Trophoblast cell (in vitro differentiated cells and primary cell): ENCODE data around the gene SQSTM1.
"Not testable (repeated sequence)": the region's sequence is repeated elsewhere in the genome, so short reads cannot be mapped to it uniquely, and the experiment has no call there.

Experiments
- DNase-seq, 2 donors: peaks; one replicate each; pipeline ENCODE4 v3.0.0-alpha.2; 2016
- H2AFZ ChIP-seq: 2 replicates; pipeline ENCODE4 v1.6.1; 2013; ENCODE audit warnings: low read length, moderate library complexity, mild to moderate bottlenecking; ENCODE audit not compliant: insufficient read depth, poor library complexity
- H2AK5ac ChIP-seq: 2 replicates; pipeline ENCODE4 v1.6.1; 2013; ENCODE audit warnings: mild to moderate bottlenecking, low read length
- H2BK120ac ChIP-seq: 2 replicates; pipeline ENCODE4 v1.6.1; 2013; ENCODE audit warnings: low read length, mild to moderate bottlenecking, moderate library complexity; ENCODE audit not compliant: insufficient read depth, poor library complexity
- H2BK12ac ChIP-seq: 2 replicates; pipeline ENCODE4 v1.6.1; 2013; ENCODE audit warnings: mild to moderate bottlenecking, low read length, moderate library complexity
- H2BK5ac ChIP-seq: 2 replicates; pipeline ENCODE4 v1.6.1; 2013; ENCODE audit warnings: low read length, low read depth, moderate library complexity, mild to moderate bottlenecking; ENCODE audit not compliant: poor library complexity
- H3K14ac ChIP-seq: 2 replicates; pipeline ENCODE4 v1.6.1; 2013; ENCODE audit warnings: mild to moderate bottlenecking, low read length
- H3K18ac ChIP-seq: 2 replicates; pipeline ENCODE4 v1.6.1; 2013; ENCODE audit warnings: mild to moderate bottlenecking, low read length
- H3K23ac ChIP-seq: 2 replicates; pipeline ENCODE4 v1.6.1; 2013; ENCODE audit warnings: low read length
- H3K27ac ChIP-seq: 2 replicates; pipeline ENCODE4 v1.5.1; 2013; ENCODE audit warnings: low read depth, mild to moderate bottlenecking, inconsistent platforms, low read length, moderate library complexity
- H3K27me3 ChIP-seq: 2 replicates; pipeline ENCODE4 v1.6.1; 2013; ENCODE audit warnings: inconsistent platforms, mild to moderate bottlenecking, low read length, moderate library complexity; ENCODE audit not compliant: insufficient read depth
- H3K36me3 ChIP-seq, 2 experiments: 1 replicate in 1 of 2; 2 replicates in 1 of 2; pipeline ENCODE4 v1.6.1; 2013; ENCODE audit warnings: low read length in 2 of 2, mild to moderate bottlenecking in 2 of 2, moderate library complexity in 1 of 2; ENCODE audit not compliant: insufficient read depth in 2 of 2, control insufficient read depth in 1 of 2
- H3K4ac ChIP-seq: 2 replicates; pipeline ENCODE4 v1.6.1; 2013; ENCODE audit warnings: low read depth, mild to moderate bottlenecking, low read length, moderate library complexity
- H3K4me1 ChIP-seq, 2 experiments: 1 replicate in 1 of 2; 2 replicates in 1 of 2; pipeline ENCODE4 v1.6.1; 2013; ENCODE audit warnings: low read length in 2 of 2, mild to moderate bottlenecking in 2 of 2, moderate library complexity in 1 of 2; ENCODE audit not compliant: insufficient read depth in 2 of 2, control insufficient read depth in 1 of 2
- H3K4me2 ChIP-seq: 2 replicates; pipeline ENCODE4 v1.6.1; 2013; ENCODE audit warnings: inconsistent platforms, mild to moderate bottlenecking, low read length, moderate library complexity
- H3K4me3 ChIP-seq: 2 replicates; pipeline ENCODE4 v1.5.1; 2013; ENCODE audit warnings: mild to moderate bottlenecking, low read depth, low read length, inconsistent platforms
- H3K79me1 ChIP-seq: one replicate; pipeline ENCODE4 v1.6.1; 2013; ENCODE audit warnings: low read length
- H3K79me2 ChIP-seq: 2 replicates; pipeline ENCODE4 v1.6.1; 2013; ENCODE audit warnings: low read length, mild to moderate bottlenecking; ENCODE audit not compliant: control insufficient read depth, insufficient read depth, poor library complexity
- H3K9ac ChIP-seq: 2 replicates; pipeline ENCODE4 v1.6.1; 2013; ENCODE audit warnings: mild to moderate bottlenecking, low read length
- H3K9me3 ChIP-seq: 2 replicates; pipeline ENCODE4 v1.6.1; 2013; ENCODE audit warnings: low read depth, mild to moderate bottlenecking, control low read depth, inconsistent platforms, low read length; ENCODE audit not compliant: insufficient read depth
- H4K12ac ChIP-seq: 2 replicates; pipeline ENCODE4 v1.6.1; 2013; ENCODE audit warnings: low read depth, mild to moderate bottlenecking, low read length, moderate library complexity
- H4K8ac ChIP-seq: 2 replicates; pipeline ENCODE4 v1.6.1; 2013; ENCODE audit warnings: low read depth, mild to moderate bottlenecking, low read length, moderate library complexity
- H4K91ac ChIP-seq: one replicate; pipeline ENCODE4 v1.6.1; 2013; ENCODE audit warnings: low read depth, mild to moderate bottlenecking, low read length, moderate library complexity
- WGBS: extraction: QIAGEN DNeasy Blood & Tissue Kit; methylation state at CpG from one replicate; pipeline ENCODE4 v1.1.7; 2013; ENCODE audit warnings: missing lambda C conversion rate; ENCODE audit not compliant: insufficient read length, insufficient coverage; ENCODE audit errors: extremely low coverage; 5-methylcytosine and 5-hydroxymethylcytosine counted together

The SQSTM1 gene

DNA sequence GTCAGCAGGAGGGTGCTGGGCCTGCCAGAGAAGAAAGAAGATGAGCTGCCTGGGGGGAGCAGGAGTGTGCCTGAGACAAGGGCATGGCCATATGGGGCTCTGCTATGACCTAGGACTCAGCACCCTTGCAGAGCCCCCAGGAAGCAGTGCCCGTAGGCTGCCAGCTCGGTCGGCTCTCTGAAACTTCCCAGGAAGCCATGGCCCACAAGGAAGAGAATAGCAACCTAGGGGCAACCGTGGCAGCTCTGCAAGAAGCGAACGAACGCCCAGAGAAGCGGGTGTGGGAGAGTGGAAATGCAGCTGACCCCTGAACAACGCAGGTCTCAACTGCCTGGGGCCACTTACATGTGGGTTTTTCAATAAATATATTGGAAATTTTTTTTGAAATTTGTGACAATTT is 37.6 kb upstream of the SQSTM1 start:
- H3K18ac ChIP-seq, result no peak overlapping the region
- no CpG with 5 or more reads among the region's 9 CpGs for WGBS
- no peak overlapping the region for H3K14ac ChIP-seq
- no peak overlapping the region for H3K4ac ChIP-seq
- DNase-seq, result no peak
- peaks cover 7 to 12% of the 10 kb centered on the region in 2 experiments for H3K4me1 ChIP-seq
- no peak overlapping the region for H2AFZ ChIP-seq
- peaks cover 7 to 12% of the 10 kb centered on the region in 2 experiments for H3K36me3 ChIP-seq
- no peaks in the 10 kb centered on the region for H3K27me3 ChIP-seq
- H3K27ac ChIP-seq, result no peak overlapping the region
- no peak overlapping the region for H4K8ac ChIP-seq
- H3K4me3 ChIP-seq, result no peak overlapping the region
- no peak overlapping the region for H2BK12ac ChIP-seq
- H3K79me1 ChIP-seq, result no peaks in the 10 kb centered on the region
- no peak overlapping the region for H4K91ac ChIP-seq
- no peak overlapping the region for H3K23ac ChIP-seq
- H3K9me3 ChIP-seq, result no peaks in the 10 kb centered on the region
- H2BK5ac ChIP-seq, result no peak overlapping the region
- no peak overlapping the region for H2BK120ac ChIP-seq
- no peak overlapping the region for H3K9ac ChIP-seq
- H4K12ac ChIP-seq, result no peak overlapping the region
- no peak overlapping the region for H3K4me2 ChIP-seq
- no peak overlapping the region for H2AK5ac ChIP-seq
- H3K79me2 ChIP-seq, result no peaks in the 10 kb centered on the region

DNA sequence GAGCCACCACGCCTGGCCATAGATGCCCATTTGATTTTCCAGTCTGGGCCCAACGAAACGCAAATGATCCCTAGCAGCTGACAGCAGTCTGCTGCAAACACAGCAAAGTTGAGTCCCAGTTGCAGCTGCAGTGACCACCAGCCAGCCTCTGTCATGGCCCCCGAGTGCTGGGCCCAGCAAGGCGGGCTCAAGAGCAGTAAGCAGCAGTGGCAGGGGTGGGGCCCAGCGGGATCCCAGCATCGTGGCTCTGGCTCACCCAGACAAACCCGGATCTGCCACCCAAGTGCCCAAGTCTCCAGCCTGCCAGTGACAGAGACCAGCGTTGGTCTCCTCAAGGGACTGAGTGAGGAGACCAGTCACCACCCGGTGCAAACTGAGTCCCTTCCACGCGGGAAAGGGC is 33.8 kb upstream of the SQSTM1 start:
- H3K9me3 ChIP-seq, result no peaks in the 10 kb centered on the region
- H3K36me3 ChIP-seq, result no peaks in the 10 kb centered on the region
- H4K91ac ChIP-seq, result no peak overlapping the region
- no peak overlapping the region for H4K12ac ChIP-seq
- H2AK5ac ChIP-seq, result no peak overlapping the region
- H3K4ac ChIP-seq, result no peak overlapping the region
- H3K4me2 ChIP-seq, result no peak overlapping the region
- H3K4me1 ChIP-seq, result peaks cover 4 to 6% of the 10 kb centered on the region in 2 experiments
- no peak overlapping the region for H3K27ac ChIP-seq
- H3K9ac ChIP-seq, result no peak overlapping the region
- no peak overlapping the region for H3K4me3 ChIP-seq
- H2BK5ac ChIP-seq, result no peak overlapping the region
- no peak overlapping the region for H3K18ac ChIP-seq
- no peak overlapping the region for H3K14ac ChIP-seq
- DNase-seq, result no peak
- H2AFZ ChIP-seq, result no peak overlapping the region
- H4K8ac ChIP-seq, result no peak overlapping the region
- no peaks in the 10 kb centered on the region for H3K79me1 ChIP-seq
- H2BK120ac ChIP-seq, result no peak overlapping the region
- WGBS, result no CpG with 5 or more reads among the region's 12 CpGs
- H3K23ac ChIP-seq, result no peak overlapping the region
- H3K27me3 ChIP-seq, result no peaks in the 10 kb centered on the region
- no peaks in the 10 kb centered on the region for H3K79me2 ChIP-seq
- H2BK12ac ChIP-seq, result no peak overlapping the region

GRCh38 chr5:179788193-179788854 is 32.4 kb upstream of the SQSTM1 start:
- WGBS, result no CpG with 5 or more reads among the region's 7 CpGs
- H2BK12ac ChIP-seq, result no peak overlapping the region

DNA sequence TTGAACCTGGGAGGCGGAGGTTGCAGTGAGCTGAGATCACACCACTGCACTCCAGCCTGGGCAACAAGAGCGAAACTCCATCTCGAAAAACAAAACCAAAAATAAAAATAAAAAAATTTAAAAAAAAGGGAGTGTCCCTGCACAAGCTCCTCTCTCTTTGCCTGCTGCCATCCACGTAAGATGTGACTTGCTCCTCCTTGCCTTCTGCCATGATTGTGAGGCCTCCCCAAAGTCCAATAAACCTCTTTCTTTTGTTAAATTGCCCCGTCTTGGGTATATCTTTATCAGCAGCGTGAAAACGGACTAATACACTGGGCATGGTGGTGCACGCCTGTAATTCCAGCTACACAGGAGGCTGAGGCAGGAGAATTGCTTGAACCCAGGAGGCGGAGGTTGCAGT is 31.4 kb upstream of the SQSTM1 start:
- H3K79me2 ChIP-seq, H2BK120ac ChIP-seq, H2BK5ac ChIP-seq, H3K27ac ChIP-seq, H3K14ac ChIP-seq, H3K4me2 ChIP-seq, H2AK5ac ChIP-seq, DNase-seq, H3K4ac ChIP-seq, H2AFZ ChIP-seq, H4K12ac ChIP-seq, H3K79me1 ChIP-seq, H3K23ac ChIP-seq, H3K36me3 ChIP-seq, H4K91ac ChIP-seq, H3K4me3 ChIP-seq, H3K9me3 ChIP-seq, H2BK12ac ChIP-seq, H3K18ac ChIP-seq, H4K8ac ChIP-seq, H3K9ac ChIP-seq, H3K4me1 ChIP-seq, H3K27me3 ChIP-seq: not testable (repeated sequence)
- no CpG with 5 or more reads among the region's 9 CpGs for WGBS

More at GRCh38 chr5:179788193-179788854, 32.4 kb upstream of the SQSTM1 start:
- Histone ChIP-seq H3K4me1 (no peaks in the 10 kb centered on the region), H3K9me3 (no peaks in the 10 kb centered on the region), H3K14ac (no peak overlapping the region), H3K9ac (no peak overlapping the region), H3K23ac (no peak overlapping the region), H4K12ac (no peak overlapping the region), H3K4me2 (no peak overlapping the region), H4K91ac (no peak overlapping the region), H3K27ac (no peak overlapping the region), H2BK120ac (no peak overlapping the region), H3K36me3 (no peaks in the 10 kb centered on the region), H2AK5ac (no peak overlapping the region), H2AFZ (no peak overlapping the region), H2BK5ac (no peak overlapping the region), H3K27me3 (no peaks in the 10 kb centered on the region), H4K8ac (no peak overlapping the region), H3K79me2 (no peaks in the 10 kb centered on the region), H3K18ac (no peak overlapping the region), H3K79me1 (no peaks in the 10 kb centered on the region), H3K4me3 (no peak overlapping the region), H3K4ac (no peak overlapping the region)
- no peak for DNase-seq
